SU-DHL-6 (cell line): ENCODE measurements around the gene ADA.

Source experiments
- CTCF ChIP-seq: fragments of 200-600 bp; sonication (generic); IDR thresholded peaks from one replicate; pipeline ENCODE4 v1.5.1; 2017; ENCODE audit warnings: antibody characterized with exemption, mild to moderate bottlenecking, low read length, moderate library complexity; ENCODE audit not compliant: insufficient read depth, poor library complexity, severe bottlenecking
- EZH2phosphoT487 ChIP-seq: fragments of 200-600 bp; sonication (generic), shearing (Covaris generic); conservative IDR thresholded peaks from 2 replicates; pipeline ENCODE4 v1.6.1; 2018; ENCODE audit warnings: mild to moderate bottlenecking, antibody characterized with exemption, low read length, moderate library complexity, mixed read lengths

DNA sequence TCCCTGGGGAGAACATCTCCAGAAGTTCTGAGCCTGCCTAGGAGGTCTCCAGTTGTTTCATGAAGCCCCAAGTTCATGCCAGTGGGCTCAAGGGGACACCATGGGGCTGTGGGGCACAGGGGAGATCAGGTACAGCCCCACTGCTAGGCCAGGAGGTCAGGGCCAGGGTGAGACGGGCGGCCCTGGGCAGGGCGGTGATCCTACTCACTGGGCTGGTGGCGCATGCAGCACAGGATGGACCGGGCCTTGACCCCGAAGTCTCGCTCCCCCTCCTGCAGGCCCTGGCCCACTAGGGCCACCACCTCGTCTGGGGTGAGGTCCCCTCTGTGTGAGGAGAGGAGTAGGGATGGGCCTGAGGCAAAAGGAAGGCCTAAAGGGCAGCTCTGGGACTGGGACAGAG lies 26.1 kb downstream of the ADA start:
- TF ChIP-seq CTCF (no peak), EZH2phosphoT487 (no peak)
